Osteocyte (in vitro differentiated cells): ENCODE data around the gene CUBN. TPM values are rescaled to one million over a fixed set of nuclear protein-coding genes. Genes with fewer than 3 reads are reported as not detected.

Source experiments
- DNase-seq: peaks from one replicate; pipeline ENCODE4 v3.0.0; 2021; ENCODE audit warnings: mixed read lengths; ENCODE audit not compliant: unreplicated experiment; ENCODE audit errors: extremely low spot score
- H3K27ac Mint-ChIP-seq: one replicate; pipeline ENCODE4 v1.8.0; 2021; ENCODE audit warnings: mild to moderate bottlenecking, mixed read lengths; ENCODE audit not compliant: unreplicated experiment
- H3K27me3 Mint-ChIP-seq: one replicate; pipeline ENCODE4 v1.8.0; 2021; ENCODE audit warnings: mixed read lengths; ENCODE audit not compliant: unreplicated experiment
- H3K36me3 Mint-ChIP-seq: one replicate; pipeline ENCODE4 v1.8.0; 2021; ENCODE audit warnings: mixed read lengths; ENCODE audit not compliant: unreplicated experiment
- H3K4me1 Mint-ChIP-seq: one replicate; pipeline ENCODE4 v1.8.0; 2021; ENCODE audit warnings: mixed read lengths; ENCODE audit not compliant: unreplicated experiment
- H3K4me3 Mint-ChIP-seq: one replicate; pipeline ENCODE4 v1.8.0; 2021; ENCODE audit warnings: mild to moderate bottlenecking, moderate library complexity, mixed read lengths; ENCODE audit not compliant: unreplicated experiment
- H3K9me3 Mint-ChIP-seq: one replicate; pipeline ENCODE4 v1.8.0; 2021; ENCODE audit warnings: mixed read lengths; ENCODE audit not compliant: unreplicated experiment
- CTCF ChIP-seq: fragments of 200-600 bp; sonication (generic); IDR thresholded peaks from 2 replicates; pipeline ENCODE4 v1.5.0; 2021; ENCODE audit warnings: antibody characterized with exemption, mild to moderate bottlenecking, moderate library complexity
- total RNA-seq: library from RNA; stranded (reverse); gene quantifications from 2 replicates; pipeline ENCODE4 v1.2.1, GENCODE V29; 2021

The CUBN gene
- total RNA-seq, 1 donor from 2014 or later = 1.4 TPM

- H3K27ac Mint-ChIP-seq = no peak overlapping the region
Measured at GRCh38 chr10:16904049-16904448, 225.6 kb downstream of the CUBN start.

GRCh38 chr10:16902606-16903005 lies 227.0 kb downstream of the CUBN start:
- peaks cover 7% of the 10 kb centered on the region for H3K4me1 Mint-ChIP-seq
- no peak for DNase-seq
- H3K27ac Mint-ChIP-seq = no peak overlapping the region
- no peaks in the 10 kb centered on the region for H3K27me3 Mint-ChIP-seq
- no peak for TF ChIP-seq CTCF
- no peak overlapping the region for H3K4me3 Mint-ChIP-seq
- H3K36me3 Mint-ChIP-seq = no peaks in the 10 kb centered on the region
- peaks cover 5% of the 10 kb centered on the region for H3K9me3 Mint-ChIP-seq

More at GRCh38 chr10:16904049-16904448, 225.6 kb downstream of the CUBN start:
- no peak for TF ChIP-seq CTCF
- DNase-seq = no peak
- H3K27me3 Mint-ChIP-seq = no peaks in the 10 kb centered on the region
- no peak overlapping the region for H3K4me3 Mint-ChIP-seq
- no peaks in the 10 kb centered on the region for H3K36me3 Mint-ChIP-seq
- H3K9me3 Mint-ChIP-seq = peaks cover 5% of the 10 kb centered on the region
- H3K4me1 Mint-ChIP-seq = peaks cover 7% of the 10 kb centered on the region

- no peak for TF ChIP-seq CTCF
- Mint-ChIP-seq H3K36me3 (no peaks in the 10 kb centered on the region), H3K4me1 (peaks cover 7% of the 10 kb centered on the region), H3K4me3 (no peak overlapping the region), H3K27me3 (no peaks in the 10 kb centered on the region), H3K9me3 (peaks cover 5% of the 10 kb centered on the region), H3K27ac (no peak overlapping the region)
- DNase-seq = no peak
Measured at GRCh38 chr10:16901106-16901505, 228.5 kb downstream of the CUBN start.

GRCh38 chr10:16896993-16897392 lies 232.6 kb downstream of the CUBN start:
- Mint-ChIP-seq H3K9me3 (peaks cover 6% of the 10 kb centered on the region), H3K27ac (no peak overlapping the region), H3K36me3 (no peaks in the 10 kb centered on the region), H3K27me3 (no peaks in the 10 kb centered on the region), H3K4me3 (no peak overlapping the region), H3K4me1 (no peaks in the 10 kb centered on the region)
- TF ChIP-seq CTCF = no peak
- DNase-seq = no peak

GRCh38 chr10:16894821-16895220 lies 234.8 kb downstream of the CUBN start:
- H3K4me1 Mint-ChIP-seq = no peaks in the 10 kb centered on the region
- no peak overlapping the region for H3K27ac Mint-ChIP-seq
- DNase-seq = no peak
- H3K36me3 Mint-ChIP-seq = no peaks in the 10 kb centered on the region
- TF ChIP-seq CTCF = no peak
- H3K4me3 Mint-ChIP-seq = no peak overlapping the region
- H3K27me3 Mint-ChIP-seq = no peaks in the 10 kb centered on the region
- H3K9me3 Mint-ChIP-seq = peaks cover 6% of the 10 kb centered on the region
